Activated CD4-positive, alpha-beta T cell treated with anti-CD3 and anti-CD28 coated beads, Interleukin-2, Interleukin-6, amounts not matched to agents 100 ng/mL and 50 ng/mL, durations not matched to agents 16 hours and 8 hours (primary cell): ENCODE data around the gene INVS.
"Not testable (repeated sequence)": the region's sequence is repeated elsewhere in the genome, so short reads cannot be mapped to it uniquely, and the experiment has no call there.

ENCODE experiments used
- DNase-seq: peaks from one replicate; pipeline ENCODE4 v3.0.0-alpha.2; 2020

The INVS gene

GRCh38 chr9:100284247-100284646, 185.2 kb downstream of the INVS start:
- no peak for DNase-seq

GRCh38 chr9:100285080-100285479, 186.0 kb downstream of the INVS start:
- DNase-seq: no peak

DNA sequence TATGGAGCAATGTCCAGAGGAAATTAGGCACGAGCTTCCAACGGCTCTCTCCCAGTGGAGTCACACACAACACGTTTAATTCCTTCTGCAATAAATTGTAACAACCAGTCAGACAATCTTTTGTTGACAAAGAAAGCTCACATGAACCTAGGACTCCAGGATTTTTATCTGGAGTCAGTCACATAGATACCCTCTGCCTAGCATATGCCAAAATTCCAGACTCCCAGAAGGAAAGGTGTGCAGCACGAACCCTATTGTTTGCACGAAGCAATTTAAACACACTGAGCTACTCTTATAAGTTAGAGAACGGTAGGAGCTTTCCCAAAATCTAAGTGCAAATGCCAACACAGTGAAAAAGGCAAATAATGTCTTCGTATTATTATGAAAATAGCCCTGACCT, 186.6 kb downstream of the INVS start:
- no peak for DNase-seq

- DNase-seq: no peak
Measured at GRCh38 chr9:100286257-100286656, 187.2 kb downstream of the INVS start.

- no peak for DNase-seq
Measured at GRCh38 chr9:100287186-100287585, 188.1 kb downstream of the INVS start.

DNA sequence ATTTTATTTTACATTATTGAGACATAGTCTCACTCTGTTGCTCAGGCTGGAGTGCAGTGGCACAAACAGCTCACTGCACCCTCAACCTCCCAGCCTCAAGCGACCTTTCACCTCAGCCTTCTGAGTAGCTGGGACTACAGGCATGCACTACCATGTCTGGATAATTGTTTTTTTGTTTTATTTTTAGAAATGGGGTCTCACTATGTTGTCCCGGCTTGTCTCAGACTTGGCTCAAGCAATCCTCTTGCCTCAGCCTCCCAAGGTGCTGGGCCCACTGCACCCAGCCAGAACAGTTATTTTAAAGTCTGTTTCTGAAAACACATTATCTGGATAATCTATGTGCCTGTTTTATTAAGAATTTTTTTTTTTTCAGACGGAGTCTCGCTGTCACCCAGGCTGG, 191.7 kb downstream of the INVS start:
- DNase-seq: no peak

DNA sequence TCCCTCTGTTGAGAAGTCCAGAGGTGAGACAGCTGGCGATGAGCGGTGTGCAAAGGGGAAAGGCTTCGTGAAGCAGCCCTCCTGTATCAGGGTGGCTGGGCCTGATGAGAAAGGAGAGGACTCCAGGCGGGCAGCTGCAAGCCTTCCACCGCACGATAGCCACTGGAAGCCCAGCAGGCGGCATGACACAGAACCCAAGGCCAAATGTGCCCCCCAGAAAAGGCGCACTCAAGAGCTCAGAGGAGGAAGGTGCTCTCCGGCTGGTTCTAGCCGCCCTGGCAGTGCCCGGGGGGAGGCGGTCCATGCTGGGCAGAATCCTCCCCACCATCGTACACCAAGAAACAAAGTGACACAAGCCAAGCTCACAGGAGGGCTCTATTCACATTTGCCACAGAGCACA, 193.4 kb downstream of the INVS start:
- no peak for DNase-seq

DNA sequence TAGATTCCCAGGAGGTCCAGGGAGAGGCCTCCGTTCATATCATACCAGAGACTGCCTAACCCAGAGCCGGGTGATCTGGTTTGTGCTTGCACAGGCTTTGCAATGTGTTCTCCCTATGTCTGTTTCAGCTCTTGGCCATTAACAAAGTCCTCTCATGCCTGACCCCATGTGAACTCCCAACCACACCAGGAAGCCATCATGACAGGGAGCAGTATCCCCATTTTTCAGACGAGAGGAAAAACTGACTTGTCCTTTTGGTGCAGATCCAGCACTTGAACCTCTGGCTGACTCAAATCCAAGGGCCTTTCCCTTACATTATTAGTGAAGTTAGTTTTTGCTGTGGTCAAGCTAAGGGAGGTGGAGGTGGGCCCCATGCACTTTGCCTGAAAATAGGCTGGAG, 195.3 kb downstream of the INVS start:
- DNase-seq: no peak

DNA sequence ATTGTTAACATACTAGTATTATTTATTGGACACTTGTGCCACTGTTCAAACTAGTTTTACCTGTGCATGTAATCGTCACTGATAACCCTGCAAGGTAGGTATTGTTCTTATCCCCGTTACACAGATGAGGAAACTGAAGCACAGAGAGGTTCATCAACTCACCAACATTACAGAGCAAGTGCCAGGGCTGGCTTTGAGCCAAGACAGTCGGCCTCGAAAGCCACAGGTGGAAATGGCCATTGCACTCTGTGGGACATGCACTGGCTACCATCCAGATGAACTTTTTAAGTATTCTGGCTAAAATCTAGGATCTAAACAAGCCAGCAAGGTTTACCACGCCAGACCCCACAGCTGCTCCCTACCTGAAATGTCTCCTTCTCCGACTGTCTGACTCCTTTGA, 195.8 kb downstream of the INVS start:
- DNase-seq: no peak

DNA sequence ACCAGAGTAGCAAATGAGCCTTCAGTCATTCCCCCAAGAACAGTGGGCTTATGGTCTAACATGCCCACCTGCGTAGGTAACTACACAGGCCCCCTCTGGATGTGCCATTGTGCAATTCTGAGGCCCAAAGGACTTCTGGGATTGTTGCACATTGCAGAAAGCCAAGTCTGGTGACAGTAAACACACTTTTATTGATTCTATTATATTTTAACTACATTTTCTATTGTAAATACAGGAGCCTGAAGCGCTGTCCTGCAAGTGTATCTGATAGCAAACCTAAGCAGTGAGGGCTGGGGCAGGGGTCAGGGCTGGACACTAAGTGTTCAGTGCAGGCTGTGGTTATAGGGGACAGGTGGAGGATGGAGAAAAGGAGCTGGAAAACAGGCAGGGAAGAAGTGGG, 196.2 kb downstream of the INVS start:
- no peak for DNase-seq

GRCh38 chr9:100296407-100296806, 197.4 kb downstream of the INVS start:
- DNase-seq: no peak

DNA sequence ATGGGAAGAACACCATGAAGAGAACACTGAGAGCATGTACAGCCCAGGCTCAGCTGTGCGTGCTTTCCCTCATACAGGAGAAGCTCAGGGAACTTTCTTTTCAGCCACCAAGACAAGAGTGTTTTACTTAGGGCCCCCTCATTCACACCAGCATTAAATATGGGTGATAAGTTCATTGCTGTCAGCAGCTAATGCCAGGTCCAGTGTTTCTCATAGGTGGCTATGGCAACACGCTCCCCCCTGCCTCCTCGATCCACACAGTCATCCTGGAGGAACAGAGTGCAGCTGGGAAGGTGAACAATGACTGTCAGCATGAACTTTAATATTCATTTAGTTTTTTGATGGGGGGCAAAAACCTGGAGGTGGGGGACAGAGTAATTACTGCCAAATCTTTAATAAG, 199.3 kb downstream of the INVS start:
- DNase-seq: no peak

GRCh38 chr9:100303747-100304146, 204.7 kb downstream of the INVS start:
- DNase-seq: no peak

DNA sequence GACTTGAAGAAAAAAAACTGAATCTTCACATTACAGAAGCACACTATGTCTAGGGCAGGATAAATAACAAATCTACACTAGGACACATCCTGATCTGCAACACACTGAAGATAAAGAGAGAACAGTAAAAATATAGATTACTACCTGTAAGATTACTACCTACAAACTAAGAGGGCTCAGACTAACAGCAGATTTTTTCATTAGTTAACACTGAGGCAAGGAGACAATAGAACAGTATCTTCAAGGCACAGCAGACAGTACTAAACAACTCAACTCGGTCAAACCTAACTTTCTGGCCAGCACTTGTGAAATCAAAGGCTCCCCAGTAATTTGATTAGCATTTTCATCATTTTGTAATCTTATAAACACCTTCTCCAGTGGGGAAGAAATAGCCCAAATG, 207.2 kb downstream of the INVS start:
- DNase-seq: no peak

- no peak for DNase-seq
Measured at GRCh38 chr9:100307080-100307479, 208.0 kb downstream of the INVS start.

DNA sequence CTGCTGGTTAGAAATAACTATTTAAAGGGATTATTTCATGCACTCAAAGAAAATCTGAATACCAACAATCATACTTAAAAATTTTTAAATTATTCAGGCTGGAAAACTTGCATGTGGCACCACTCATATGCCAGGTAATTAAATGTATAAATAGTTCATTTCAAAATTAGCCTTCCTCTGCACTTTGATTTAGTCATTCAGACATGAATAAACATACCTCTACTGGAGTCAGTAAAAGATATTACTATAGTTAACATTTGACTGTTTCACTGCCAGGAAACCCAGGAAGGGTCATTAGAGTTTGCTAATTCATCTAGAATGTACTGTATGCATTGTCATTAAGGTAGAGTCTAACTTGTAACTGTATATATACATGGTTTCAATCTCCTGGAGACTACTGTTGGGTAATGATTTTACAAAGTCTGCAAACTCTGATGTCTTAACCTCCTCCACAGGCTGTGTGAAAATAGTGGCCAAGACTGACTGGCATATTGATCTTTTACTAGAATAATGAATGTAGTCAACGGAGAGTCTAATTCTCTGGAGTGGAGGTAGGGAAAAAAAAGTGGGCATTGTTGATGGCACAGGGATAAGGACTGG, 210.0 kb downstream of the INVS start:
- no peak for DNase-seq

DNA sequence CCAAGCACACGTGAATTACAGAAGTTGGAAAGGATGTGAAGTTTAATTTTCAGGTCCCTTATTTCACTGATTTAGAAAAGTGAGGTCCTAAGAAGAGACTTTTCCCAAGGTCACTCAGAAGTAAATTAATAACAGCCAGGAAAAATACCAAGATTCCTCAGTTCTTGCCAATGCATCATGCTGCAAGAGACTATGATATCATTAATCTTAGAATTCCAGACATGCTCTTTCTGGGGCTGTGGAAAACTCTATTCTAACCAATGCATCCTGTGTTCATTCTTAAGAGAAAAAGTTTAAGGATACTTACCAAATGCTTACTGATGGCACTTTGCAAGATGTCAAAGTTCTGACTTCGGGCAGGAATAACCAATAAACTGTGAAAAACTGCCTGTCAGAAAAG, 210.9 kb downstream of the INVS start:
- no peak for DNase-seq

GRCh38 chr9:100315561-100315960, 216.5 kb downstream of the INVS start:
- no peak for DNase-seq

DNA sequence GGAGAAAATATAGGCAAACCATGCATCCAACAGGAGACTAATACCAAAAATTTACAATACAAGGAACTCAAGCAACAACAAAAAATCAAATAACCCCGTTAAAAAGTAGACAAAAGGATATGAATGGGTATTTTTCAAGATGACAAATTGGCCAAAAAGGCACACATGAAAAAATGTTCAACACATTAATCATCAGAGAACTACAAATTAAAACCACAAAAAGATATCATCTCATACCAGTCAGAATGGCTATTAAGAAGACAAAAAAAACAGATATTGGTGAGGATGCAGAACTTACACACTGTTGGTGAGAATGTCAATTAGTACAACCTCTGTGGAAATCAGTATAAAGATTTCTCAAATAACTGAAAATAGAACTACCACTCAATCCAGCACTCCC, 218.7 kb downstream of the INVS start:
- no peak for DNase-seq

GRCh38 chr9:100322954-100323536, 224.0 kb downstream of the INVS start:
- peak; percentile 23 for DNase-seq

- peak; percentile 13 for DNase-seq
Measured at GRCh38 chr9:100324594-100325200, 225.7 kb downstream of the INVS start.

GRCh38 chr9:100338736-100339135, 239.7 kb downstream of the INVS start:
- DNase-seq: not testable (repeated sequence)

- no peak for DNase-seq
Measured at GRCh38 chr9:100340224-100340623, 241.2 kb downstream of the INVS start.

- no peak for DNase-seq
Measured at GRCh38 chr9:100341889-100342288, 242.8 kb downstream of the INVS start.

GRCh38 chr9:100346836-100347235, 247.8 kb downstream of the INVS start:
- no peak for DNase-seq
